ENCODE data around the gene AHCY.
"Not testable (repeated sequence)": the region's sequence is repeated elsewhere in the genome, so short reads cannot be mapped to it uniquely, and the experiment has no call there.

Gene AHCY

DNA sequence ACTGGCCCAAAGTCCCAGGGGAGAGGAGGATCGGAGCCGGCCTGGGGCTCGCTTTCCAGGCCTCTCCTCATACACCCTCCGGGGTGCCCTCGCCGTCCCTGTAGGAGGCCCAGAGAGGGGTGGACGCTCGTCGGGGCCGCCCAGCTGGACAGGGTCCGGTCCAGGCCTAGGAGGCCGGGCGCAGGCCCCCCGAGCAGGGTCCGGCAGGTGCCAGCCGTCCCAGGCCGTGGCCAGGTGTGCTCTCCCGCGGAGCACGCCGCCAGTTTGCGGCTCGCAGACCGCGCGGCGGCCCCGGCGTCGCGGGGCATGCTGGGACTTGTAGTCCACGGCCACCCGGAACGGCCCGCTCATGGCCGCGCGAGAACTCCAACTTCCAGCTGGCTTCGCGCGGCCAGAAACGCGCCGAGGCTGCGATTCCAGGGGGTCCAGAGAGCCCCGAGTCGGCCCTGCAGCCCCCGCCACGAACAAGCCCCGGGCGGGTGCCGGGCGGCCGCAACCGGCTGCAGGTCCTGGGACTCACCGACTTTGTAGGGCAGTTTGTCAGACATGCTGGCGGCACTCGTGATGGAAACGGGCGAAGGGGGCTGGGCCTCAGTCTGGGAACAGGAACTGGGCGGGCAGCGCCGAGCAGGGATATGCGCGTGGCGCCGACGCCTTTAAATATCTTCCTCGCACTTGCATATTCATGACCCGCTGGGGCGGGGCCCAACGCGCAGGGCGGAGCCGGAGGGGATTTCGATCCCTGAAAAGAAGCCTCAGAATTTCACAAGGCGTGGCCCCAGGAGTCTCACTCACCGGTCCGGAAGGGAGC, at the start of gene AHCY:
AHCY (minus strand) TSS at position 633 of the 811 bp plus-strand sequence; CDS start at position 548, 85 bp downstream.
- peak; percentile 90 to 91 for DNase-seq

DNA sequence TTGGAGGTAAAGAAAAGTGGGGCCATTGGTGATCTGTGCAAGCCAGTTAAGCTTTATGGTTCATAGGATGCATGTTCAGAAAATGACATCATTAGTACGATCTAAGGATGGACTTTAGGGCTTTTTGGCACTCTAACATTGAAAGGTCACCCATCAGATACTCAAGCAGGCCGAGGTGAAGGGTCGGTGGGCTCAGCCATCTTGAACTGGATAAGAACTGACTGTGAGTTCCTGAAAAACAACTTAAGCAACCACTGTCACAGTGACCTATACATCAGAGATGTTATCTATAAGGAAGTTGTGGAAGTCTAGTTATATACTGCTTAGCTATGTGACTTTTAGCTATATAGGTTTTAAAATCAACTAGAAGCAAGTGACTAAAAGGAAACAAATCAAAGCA, 46.9 kb upstream of the AHCY start:
- DNase-seq = no peak

DNA sequence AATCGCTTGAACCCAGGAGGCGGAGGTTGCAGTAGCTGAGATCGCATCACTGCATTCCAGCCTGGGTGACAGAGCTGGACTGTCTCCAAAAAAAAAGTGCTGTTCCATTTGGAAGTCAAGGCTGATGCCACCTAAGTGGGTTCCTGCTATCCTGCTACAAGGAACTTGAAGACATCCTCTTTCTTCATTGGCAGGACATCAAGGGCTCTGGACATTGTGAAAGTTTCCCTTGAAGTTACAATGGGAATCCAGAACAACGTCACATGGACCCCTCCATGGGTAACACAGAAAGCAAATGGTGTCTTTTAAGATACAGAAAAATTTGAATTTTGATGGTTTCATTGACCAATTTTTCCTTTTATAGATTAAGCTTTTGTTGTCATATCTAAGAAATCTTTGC, 44.4 kb upstream of the AHCY start:
- DNase-seq = no peak

DNA sequence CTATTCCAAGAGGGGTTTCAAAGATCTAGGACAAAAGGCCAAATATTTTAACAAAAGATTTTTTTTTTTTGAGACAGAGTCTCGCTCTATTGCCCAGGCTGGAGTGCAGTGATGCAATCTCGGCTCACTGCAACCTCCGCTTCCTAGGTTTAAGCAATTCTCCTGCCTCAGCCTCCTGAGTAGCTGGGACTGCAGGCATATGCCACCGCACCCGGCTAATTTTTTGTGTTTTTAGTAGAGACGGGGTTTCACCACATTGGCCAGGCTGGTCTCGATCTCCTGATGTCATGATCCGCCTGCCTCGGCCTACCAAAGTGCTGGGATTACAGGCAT, 43.3 kb upstream of the AHCY start:
- DNase-seq = not testable (repeated sequence)

DNA sequence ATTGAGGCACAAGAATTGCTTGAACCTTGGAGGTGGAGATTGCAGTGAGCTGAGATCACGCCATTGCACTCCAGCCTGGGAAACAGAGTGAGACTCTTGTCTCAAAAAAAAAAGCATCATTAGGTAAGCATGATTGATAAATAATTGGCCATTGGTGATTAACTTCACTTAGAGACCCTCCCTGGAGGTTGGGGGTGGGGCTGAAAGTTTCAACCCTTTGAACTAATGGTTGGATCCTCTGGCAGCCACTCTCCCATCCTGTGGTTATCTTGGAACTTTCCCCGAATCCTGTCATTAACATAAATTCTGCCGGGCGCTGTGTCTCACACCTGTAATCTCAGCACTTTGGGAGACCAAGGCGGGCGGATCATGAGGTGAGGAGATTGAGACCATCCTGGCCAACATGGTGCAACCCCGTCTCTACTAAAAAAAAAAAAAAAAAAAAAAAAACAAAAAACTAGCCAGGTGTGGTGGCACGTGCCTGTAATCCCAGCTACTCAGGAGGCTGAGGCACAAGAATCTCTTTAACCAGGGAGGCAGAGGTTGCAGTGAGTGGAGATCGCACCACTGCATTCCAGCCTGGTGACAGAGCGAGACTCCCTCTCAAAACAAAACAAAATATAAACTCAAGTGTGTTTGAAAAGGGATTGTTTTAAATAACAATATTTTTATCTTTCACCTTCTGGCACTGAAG, 42.8 kb upstream of the AHCY start:
- not testable (repeated sequence) for DNase-seq

DNA sequence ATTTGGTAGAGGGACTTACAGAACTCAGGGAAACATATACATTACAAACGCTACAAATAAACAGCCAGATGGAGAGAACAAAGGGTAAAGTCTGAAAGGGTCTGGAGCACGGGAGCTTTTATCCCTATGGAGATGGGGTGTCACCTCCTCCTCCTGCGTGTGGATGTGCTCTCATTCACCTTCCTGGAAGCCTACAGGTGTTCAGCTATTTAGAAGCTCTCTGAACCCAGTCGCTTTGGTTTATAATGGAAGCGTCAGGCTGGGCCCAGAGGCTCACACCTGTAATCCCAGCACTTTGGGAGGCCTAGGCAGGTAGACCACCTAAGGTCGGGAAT, 42.2 kb upstream of the AHCY start:
- DNase-seq = no peak

DNA sequence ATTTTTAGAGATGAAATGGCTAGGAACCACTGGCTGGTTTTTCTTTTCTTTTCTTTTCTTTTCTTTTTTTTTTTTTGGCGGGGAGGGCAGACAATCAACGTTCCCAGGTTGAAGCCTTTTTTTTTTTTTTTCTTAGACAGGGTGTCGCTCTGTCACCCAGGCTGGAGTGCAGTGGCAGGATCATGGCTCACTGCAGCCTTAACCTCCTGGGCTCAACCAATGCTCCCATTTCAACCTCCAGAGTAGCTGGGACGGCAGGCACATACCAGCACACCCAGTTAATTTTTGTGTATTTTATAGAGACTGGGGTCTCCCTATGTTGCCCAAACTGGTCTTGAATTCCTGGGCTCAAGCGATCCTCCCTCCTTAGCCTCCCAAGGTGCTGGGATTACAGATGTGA, 41.1 kb upstream of the AHCY start:
- no peak for DNase-seq

DNA sequence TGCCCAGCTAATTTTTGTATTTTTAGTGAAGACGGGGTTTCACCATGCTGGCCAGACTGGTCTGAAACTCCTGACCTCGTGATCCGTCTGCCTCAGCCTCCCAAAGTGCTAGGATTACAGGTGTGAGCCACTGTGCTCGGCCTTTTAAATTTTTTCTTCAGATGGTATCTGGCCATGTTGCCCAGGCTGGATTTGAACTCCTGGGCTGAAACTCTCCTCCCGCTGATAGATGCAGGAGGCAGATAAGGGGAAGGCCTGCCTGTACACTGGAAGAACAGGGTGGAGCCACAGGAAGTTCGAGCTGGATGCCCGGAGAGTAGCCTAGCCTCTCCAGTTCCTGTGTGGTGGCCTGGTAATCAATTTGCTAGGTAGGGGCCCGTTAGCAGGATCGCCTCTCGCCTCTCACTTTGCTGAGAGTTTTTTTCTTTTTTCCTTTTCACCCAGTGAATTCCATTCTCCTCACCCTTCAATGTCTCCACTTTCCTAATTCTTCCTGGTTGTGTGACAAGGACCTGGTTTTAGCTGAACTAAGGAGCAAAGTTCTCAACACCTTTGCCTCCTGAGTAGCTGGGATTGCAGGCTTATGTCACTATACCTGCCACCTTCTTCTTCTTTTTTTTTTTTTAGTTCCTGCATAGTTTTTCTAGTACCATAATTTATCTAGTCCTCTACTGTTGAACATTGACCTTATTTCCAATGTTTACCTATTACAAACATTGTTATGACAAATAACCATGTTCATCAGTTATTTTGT, 40.5 kb upstream of the AHCY start:
- no peak for DNase-seq

DNA sequence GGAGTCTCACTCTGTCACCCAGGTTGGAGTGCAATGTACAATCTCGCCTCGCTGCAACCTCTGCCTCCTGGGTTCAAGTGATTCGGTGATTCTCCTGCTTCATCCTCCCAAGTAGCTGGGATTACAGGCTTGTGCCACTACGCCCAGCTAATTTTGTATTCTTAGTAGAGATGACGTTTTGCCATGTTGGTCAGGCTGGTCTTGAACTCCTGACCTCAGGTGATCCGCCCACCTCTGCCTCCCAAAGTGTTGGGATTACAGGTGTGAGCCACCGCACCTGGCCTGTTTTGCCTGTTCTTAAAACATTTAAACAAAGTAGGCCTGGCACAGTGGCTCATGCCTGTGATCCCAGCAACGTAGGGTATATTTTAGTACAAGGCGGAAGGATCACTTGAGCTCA, 38.0 kb upstream of the AHCY start:
- DNase-seq = not testable (repeated sequence)

DNA sequence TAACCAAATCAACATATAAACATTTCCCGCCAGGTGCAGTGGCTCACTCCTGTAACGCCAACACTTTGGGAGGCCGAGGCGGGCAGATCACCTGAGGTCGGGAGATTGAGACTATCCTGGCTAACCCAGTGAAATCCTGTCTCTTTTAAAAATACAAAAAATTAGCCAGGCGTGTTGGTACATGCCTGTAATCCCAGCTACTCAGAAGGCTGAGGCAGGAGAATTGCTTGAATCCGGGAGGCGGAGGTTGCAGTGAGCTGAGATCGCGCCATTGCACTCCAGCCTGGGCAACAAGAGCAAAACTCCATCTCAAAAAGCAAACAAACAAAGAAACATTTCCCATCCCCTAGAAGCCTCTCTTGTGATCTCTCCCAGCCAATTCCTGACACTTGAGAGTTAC, 37.6 kb upstream of the AHCY start:
- not testable (repeated sequence) for DNase-seq

DNA sequence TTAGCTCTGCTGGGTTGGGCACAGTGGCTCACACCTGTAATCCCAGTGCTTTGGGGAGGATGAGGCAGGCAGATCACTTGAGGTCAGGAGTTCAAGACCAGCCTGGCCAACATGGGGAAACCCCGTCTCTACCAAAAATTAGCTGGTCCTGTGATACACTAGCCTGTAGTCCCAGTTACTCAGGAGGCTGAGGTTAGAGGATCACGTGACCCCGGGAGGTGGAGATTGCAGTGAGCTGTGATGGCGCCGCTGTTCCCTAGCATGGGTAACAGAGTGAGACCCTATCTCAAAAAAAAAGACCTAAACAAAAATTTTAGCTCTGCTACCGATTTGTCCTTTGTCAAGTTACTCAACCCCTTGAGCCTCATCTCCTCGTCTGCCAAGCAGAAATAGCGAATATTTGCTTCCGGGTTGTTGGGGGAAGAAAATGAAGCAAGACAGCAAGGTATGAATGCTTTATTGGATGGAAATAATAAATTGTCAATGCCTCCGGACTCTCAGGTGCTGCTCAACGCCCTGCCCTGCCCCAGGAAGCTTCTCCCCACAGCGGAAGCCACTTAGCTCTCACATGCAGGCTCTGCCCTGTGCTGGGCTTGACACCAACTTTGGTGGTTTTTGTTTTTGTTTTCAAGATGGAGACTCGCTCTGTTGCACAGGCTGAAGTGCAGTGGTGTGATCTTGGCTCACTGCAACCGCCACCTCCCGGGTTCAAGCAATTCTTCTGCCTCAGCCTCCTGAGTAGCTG, 35.0 kb upstream of the AHCY start:
- peak in 1 of 2 donors; percentile 33 for DNase-seq

DNA sequence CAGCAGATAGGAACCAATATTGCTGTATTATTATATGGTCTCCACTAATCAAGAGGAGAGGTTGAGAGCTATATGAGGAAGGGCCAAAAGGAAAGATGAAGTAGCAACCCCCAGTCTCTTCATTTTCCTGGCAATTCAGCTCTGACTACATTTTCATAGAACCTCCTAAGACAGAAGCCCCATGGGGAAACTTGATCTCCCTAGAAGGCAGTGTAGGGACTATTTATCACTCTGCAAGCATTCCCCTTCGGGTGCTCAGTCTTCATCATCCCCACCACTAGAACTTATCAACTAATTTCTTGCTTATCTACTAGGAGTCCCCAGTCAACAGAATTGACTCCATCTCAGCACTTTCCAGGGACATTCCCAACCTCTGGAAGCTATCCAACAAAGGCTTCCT, 34.4 kb upstream of the AHCY start:
- no peak for DNase-seq

DNA sequence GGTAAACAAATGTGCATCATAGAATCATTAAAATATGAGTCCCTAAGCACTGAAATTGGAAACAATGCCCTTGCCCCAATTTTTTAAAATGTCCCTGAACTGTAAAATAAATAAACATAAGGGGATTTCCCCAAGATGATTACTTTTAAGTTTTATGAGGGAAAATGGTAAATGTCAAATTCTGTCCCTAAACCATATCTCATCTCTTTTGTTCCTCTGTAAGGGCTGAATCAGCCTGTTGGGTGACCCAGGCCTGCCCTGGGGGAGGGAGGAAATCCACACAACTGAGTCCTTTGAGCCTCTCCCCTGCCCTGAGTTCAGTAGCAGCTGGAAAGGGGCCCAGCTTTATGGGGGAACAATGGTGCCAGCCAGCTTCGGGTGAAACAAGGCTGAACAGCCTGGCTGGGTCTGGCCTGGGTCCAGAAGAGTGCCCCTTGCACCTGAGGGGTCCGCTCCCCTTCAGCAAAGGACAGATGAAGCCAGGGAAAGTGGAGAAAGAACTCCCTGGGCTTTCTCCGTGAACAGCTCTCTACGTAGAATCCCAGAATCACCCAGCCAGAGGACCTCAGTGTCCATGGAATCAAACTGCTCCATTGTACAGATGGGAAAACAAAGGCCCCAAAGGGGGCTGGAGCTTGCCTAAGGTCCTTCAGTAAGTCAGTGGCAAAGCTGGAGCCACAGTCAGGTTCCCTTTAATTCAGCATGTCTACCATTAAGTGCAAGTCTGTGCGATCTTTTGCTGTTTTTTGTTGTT, 31.7 kb upstream of the AHCY start:
- DNase-seq = no peak

DNA sequence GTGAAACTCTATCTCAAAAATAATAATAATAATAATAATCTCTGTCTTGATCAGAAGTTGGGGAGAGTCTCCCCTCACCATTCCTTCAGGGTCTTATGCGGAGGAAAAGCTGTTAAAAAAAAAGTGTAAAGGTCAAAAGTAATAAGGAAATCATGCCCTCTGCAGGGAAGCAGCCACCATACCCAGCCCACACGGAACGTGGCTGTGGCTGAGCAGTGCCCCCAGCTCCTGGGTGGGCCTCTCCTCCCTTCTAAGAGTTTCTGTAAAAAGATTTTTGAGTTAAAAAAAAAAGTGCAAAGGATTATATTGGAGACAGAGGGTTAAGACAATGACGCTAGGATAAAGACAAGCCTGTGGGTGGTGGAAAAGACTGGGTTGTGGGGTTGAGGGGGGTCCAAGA, 30.6 kb upstream of the AHCY start:
- DNase-seq = no peak

DNA sequence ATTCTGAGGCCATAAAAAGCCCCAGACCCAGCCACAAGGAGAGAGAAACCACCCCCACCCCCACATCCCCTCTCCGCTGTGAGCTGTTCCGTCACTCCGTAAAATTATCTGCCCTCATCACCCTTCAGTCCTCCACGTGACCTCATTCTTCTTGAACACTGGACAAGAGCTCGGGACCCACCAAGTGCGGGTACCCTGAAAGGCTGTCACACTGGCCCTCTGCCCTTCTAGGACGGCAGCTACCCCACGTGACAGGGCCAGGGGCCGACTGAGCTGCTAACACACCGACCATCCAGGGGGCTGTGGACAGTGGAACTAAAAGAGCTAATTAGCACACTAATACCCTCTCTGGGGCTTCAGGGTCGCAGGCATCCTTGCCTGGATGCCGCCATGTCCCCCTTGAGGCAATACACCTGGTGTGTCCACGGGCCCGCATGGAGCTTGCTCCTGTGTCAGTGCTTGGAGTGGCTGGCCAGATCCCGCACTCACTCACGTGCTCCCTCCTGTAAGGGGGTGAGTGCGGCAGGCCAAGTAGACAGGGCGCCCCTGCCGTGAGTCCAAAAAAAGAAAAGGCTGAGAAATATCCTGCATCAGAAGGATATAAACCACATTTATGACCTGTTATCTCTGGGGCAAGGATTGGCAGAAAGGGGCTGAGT, 29.2 kb upstream of the AHCY start:
- no peak for DNase-seq

DNA sequence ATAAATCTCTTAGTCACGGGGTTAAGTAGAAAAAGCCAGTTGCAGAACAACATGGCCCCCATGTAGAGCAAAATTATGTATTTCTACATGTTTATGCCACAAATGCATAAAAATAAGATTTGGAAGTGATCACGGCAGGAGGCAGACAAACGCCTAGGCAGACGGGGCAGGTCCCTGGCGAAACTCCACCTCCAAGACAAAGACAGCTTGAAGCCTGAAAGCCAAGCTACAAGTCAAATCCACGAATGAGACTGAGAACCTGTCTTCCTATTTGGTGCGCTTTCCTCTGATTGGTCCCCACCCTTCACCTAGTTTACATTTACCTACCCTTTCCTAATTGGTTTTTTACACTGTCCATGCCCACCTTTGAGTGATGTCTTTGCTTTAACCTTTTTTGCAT, 28.7 kb upstream of the AHCY start:
- DNase-seq = no peak

DNA sequence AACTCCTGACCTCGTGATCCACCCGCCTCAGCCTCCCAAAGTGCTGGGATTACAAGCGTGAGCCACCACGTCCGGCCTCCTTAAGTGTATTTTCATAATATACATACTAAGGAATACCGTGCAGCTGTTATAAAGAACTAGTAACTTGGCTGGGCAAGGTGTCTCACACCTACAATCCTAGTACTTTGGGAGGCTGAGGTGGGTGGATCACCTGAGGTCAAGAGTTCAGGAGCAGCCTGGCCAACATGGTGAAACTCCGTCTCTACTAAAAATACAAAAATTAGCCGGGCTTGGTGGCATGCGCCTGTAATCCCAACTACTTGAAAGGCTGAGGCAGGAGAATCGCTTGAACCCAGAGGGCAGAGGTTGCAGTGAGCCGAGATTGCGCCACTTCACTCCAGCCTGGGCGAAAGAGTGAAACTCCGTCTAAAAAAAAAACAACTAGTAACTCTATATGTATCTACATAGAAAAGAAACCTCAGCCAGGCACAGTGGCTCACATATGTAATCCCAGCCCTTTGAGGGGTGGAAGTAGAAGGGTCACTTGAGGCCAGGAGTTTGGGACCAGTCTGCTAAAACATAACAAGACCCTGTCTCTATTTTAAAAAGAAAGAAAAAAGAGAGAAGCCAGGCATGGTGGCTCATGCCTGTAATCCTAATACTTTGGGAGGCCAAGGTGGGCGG, 27.8 kb upstream of the AHCY start:
- DNase-seq = not testable (repeated sequence)

DNA sequence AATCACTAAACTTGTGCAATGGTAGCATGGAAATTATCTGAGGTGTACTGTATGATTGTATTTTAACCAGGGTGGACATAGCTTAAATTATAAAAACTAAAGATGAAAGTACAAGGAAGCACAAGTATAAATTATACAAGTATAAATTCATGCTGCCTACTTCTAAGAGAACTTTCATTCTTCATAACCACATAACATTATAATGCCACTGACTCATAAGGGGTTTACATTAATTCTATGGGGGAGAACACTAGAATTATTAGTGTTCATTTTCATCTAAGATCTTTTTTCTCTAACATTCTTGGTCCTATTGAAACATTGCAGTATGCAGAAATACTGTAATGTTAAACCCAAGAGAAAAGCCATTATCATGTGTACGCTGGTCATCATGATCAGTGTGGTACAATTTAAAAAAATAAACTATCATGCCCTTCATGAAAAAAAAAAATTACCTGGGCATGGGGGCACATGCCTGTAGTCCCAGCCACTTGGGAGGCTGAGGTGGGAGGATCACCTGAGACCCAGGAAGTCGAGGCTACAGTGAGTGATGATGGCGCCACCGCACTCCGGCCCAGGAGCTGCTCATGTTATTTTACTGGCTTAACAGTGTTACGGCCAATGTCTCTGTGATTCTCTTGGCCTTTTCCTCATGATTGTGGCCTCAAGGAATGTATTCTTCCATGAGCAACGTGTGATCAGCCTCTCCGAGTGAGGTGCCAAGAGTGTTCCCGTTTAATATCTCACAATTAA, 25.9 kb upstream of the AHCY start:
- no peak for DNase-seq

DNA sequence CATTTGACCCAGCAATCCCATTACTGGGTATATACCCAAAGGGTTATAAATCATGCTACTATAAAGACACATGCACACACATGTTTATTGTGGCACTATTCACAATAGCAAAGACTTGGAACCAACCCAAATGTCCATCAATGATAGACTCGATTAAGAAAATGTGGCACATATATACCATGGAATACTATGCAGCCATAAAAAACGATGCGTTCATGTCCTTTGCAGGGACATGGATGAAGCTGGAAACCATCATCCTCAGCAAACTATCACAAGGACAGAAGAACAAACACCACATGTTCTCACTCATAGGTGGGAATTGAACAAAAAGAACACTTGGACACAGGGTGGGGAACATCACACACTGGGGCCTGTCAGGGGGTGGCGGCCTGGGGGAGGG, 25.1 kb upstream of the AHCY start:
- not testable (repeated sequence) for DNase-seq

DNA sequence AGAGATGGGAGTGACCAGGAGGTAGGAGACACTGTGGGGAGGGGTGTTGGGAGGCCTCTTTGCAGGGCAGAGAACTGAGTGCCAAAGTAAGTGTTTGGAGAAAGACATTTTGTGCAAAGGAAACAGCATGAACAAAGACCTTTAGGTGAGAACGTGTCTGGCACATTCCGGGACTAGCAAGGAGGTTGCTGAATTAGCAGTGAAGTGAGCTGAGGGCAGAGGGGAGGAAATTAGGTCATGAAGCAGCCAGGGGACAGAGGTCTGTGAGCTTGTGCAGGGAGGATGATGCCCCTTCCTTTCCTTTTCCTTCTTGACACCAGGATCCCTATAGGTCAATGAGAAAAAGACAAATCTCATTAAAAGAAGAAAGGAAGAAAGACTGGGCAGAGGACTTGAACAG, 21.4 kb upstream of the AHCY start:
- no peak for DNase-seq
